ENCODE results near the gene DNAJC5G.
"Not testable (repeated sequence)": the region's sequence is repeated elsewhere in the genome, so short reads cannot be mapped to it uniquely, and the experiment has no call there.

The DNAJC5G gene

DNA sequence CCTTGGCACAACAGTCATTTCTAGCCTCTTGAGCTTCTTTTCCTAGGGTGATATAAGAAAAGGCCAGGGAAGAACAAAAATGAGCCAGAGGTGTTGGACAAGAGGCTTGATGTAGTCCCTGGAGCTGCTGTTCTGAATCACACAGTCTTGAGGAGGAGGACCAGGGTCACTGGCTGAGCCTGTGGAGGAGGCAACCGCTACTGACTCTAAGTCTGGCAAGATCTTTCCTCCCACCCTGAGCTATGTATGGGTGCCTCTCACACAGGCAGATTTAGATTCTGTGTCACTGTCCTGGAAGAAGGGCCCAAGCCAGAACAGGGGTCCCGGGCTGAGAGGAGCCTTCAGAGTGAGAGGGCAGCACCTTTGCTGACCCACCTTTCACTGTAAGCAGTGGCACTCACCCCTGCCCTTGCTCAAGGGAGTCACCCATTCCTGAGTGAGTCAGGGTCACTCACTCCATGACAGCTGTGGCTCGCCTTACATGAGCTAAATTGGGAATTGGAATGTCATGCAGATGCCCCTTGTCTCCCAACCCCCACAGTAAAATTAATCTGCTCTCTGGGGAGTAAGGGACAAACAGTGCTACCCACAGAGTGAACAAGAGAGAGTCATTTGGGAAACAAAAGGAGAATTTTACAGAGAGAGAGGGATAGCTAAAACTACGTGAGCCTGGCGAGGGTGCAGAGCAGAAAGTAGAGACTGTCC lies 6.8 kb downstream of the DNAJC5G start, which contains the start of gene TRIM54:
TRIM54 (plus strand) TSS at position 575 of the 705 bp plus-strand sequence. CDS start 303 bp downstream, outside the sequence.
- DNase-seq (ENCODE audit: low read depth): no peak

DNA sequence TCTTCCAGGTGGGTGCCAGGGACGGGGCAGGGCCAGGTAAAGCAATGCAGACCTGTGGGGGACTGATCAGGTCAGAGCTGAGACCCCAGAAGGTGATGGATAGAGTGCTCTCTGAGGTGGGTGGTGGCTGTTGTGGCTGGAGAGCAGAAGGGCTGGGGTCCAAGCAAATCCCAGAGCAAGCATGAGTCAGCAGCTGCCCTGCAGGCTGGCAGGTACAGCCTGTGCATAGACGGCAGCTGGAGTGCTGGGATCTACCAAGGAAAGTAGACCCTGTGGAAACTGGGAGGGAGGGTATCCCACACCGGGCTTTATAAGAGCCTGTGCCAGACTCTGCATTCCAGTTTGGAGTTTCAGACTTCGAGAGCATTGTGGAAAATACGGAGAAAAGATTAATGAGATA lies 7.7 kb downstream of the DNAJC5G start:
- DNase-seq (ENCODE audit: low read depth): no peak

DNA sequence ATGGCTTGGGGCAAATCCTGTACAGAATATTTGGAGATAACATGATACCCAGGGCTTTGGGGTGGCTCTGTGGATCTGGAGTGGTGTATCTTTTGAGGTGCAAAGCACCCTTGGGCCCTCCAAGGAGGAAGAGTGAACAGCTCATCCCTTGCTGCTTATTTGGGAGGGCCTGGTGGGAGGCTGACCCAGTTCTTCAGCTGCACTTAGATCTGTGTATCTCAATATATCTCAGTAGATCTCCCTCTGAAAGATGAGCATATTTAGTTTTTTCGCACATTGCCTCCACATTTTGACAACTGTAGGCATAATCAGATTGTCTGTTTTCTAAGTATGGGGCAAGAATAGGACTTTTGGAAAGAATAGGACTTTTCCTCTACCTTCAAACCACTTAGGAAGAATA lies 9.8 kb downstream of the DNAJC5G start:
- DNase-seq (ENCODE audit: low read depth): no peak

DNA sequence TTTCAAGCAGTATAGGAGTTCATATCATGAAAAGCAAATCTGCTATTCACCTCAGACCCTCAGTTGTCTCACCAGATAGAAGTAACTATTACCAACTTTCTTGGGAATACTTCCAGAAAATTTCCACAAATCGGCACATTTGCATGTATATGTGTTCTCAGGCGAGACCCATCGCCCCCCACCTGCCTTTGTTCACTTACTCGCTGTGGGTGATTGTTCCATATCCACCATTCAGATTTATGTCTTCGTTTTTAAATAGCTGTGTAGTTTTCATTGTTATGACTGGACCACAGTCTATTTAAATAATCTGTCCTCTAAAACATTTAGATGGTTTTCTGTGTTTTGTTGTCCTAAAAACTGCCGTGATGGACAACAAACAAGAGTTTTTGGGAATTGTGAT lies 10.2 kb downstream of the DNAJC5G start:
- DNase-seq (ENCODE audit: low read depth): no peak

DNA sequence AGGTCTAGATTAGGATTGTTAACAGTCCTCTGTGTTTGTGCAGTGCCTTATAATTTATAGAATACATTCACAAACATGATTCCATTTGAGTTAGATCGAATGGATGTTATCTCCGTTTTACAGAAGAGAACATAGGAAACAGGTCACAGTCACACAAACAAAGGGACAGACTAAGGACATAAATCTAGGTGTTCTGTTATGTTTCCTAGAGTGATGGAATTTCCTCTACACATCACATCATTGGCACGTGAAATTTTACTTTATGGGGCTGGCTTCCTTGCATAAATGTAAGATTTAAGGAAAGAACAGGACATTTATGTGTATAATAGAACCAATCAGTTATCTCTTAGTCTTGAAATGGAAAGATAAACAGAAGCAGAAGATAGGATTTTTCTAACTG lies 13.4 kb downstream of the DNAJC5G start:
- DNase-seq (ENCODE audit: low read depth): no peak

- DNase-seq (ENCODE audit: low read depth): no peak
Observed at GRCh38 chr2:27290549-27290948, 15.3 kb downstream of the DNAJC5G start.

GRCh38 chr2:27291865-27292264 lies 16.6 kb downstream of the DNAJC5G start:
- DNase-seq (ENCODE audit: low read depth): no peak

DNA sequence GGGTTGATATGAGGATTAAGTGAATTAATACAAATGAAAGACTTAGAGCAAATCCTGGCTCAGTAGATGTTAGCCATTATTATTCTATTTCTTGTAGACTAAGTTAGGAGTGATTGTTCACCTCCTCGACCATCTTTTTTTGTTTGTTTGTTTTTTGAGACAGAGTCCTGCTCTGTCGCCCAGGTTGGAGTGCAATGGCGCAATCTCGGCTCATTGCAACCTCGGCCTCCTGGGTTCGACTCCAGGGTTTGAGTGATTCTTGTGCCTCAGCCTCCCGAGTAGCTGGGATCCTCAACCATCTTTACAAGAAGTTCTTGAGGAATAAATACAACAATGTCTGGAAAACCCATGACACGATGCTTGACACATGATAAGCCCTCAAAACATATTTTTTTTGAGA lies 19.7 kb downstream of the DNAJC5G start:
- no peak for DNase-seq (ENCODE audit: low read depth)

DNA sequence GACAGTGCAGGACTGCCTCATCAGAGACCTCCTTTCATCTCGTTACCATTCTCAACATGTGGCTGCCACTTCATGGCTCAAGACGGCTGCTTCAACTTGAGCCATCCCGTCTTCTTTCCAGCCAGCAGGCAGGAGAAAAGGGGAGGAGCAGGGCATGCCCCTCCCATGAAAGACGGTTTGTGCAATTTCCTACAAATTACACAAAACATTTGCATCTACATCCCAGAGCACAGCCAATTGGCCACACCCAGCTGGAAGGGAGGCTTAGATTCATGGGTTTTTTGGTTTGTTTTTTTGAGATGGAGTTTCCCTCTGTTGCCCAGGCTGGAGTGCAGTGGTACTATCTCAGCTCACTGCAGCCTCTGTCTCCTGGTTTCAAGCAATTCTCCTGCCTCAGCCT lies 21.2 kb downstream of the DNAJC5G start:
- DNase-seq (ENCODE audit: low read depth): no peak

GRCh38 chr2:27297195-27297594 lies 22.0 kb downstream of the DNAJC5G start:
- no peak for DNase-seq (ENCODE audit: low read depth)

GRCh38 chr2:27298391-27299080 lies 23.3 kb downstream of the DNAJC5G start:
- no peak for DNase-seq (ENCODE audit: low read depth)

DNA sequence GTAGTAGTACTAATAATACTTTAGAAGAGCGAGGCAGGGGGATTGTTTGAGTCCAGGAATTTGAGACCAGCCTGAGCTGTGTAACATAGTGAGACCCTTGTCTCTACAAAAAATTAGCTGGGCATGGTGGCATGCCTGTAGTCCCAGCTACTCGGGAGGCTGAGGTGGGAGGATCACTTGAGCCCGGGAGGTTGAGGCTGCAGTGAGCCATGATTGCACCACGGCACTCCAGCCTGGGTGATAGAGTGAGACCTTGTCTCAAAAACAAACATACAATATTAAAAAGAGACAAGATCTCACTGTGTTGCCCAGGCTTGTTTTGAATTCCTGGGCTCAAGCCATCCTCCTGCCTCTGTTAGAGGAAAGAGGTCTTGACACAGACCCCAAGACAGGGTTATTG lies 25.4 kb downstream of the DNAJC5G start:
- DNase-seq (ENCODE audit: low read depth): not testable (repeated sequence)

DNA sequence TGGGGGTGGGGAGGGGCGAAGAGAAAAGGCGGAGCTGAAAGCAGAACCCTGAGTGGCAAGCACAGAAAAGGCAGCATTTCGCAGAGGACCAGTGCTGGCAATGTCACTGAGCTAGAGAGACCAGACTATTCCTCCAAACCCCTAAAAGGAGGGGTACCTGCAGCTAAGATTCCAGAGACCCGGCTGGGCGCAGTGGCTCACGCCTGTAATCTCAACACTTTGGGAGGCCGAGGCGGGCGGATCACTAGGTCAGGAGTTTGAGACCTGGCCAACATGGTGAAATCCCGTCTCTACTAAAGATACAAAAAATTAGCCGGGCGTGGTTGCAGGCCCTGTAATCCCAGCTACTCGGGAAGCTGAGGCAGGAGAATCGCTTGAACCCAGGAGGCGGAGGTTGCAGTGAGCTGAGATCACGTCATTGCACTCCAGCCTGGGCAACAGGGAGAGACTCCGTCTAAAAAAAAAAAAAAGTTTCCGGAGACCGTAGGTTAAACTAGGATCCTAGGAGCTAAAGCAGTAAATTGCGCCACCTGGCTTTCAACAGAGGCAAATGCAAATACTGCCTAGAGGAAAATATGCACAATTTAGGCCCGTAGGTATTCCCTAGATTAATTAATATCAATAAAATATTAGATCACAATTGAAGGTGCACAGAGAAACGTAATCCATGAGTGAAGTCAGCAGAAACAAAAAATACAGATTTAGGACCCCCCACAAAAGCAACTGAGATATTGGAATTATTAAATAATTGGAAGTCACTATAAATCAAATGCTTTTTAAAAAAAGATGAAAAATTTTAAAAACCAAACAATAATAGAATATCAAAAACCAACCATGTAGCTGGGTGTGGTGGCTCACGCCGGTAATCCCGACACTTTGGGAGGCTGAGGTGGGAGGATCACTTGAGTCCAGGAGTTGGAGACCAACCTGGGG lies 28.1 kb downstream of the DNAJC5G start:
- no peak for DNase-seq (ENCODE audit: low read depth)

DNA sequence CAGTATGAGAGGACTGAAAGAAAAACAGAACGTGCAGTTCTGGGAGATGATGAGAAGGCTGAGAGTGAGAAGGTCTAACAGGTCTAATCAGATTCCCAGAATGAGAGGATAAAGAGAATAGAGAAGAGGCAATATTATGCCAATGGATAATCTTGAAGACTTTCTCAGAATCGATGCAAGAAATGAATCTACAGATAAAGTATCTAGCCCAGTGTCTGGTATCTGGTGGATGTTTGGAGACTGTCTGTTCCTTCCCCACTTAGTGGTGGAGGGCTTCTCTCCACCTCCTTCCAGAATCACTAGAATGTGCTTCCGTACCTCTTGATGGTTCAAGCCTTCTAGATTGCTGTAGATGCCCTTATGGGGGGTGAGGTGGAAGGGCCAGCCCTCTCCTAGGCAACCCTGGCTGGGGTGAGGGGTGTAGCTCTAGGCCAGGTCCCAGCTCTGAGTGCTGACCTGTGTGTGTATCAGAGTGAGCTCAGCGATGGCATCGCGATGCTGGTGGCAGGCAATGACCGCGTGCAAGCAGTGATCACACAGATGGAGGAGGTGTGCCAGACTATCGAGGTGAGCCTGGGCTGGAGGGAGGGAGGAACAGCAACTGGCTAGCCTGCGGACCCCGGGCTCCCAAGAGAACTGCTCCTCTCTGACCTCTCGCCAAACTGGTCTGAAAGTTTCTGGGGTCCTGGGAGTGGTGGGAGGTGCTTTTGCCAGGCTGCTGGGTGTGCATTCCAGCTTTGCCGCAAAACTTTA lies 29.4 kb downstream of the DNAJC5G start:
- no peak for DNase-seq (ENCODE audit: low read depth)

GRCh38 chr2:27305516-27305915 lies 30.3 kb downstream of the DNAJC5G start:
- no peak for DNase-seq (ENCODE audit: low read depth)

DNA sequence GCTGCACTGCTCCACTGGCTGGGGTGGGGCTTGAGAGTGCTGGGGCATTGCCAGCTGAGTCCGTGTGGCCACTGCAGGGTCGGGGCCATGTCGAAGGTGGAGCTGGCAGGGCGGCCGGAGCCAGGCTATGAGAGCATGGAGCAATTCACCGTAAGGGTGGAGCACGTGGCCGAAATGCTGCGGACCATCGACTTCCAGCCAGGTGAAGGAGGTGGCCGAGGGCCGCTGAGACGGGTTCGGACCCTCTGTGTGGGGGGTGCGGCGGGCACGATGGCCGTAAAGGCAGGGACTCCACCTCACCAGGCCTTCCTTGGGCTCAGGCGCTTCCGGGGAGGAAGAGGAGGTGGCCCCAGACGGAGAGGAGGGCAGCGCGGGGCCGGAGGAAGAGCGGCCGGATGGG lies 30.9 kb downstream of the DNAJC5G start:
- no peak for DNase-seq (ENCODE audit: low read depth)

GRCh38 chr2:27306573-27307286 lies 31.5 kb downstream of the DNAJC5G start:
- peak; percentile 17 for DNase-seq (ENCODE audit: low read depth)

DNA sequence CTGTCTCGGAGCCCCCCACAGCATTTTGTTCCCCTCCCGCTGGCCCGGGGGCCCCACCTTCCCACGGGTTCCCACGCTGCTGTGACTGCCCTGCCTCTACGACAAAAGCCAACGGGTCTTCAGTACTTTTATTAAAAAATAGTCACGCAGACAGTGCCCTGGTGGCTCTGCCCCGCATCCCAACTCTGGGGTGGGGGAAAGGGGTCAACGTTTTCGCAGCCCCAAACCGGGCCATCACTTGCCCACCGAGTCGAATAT lies 32.0 kb downstream of the DNAJC5G start:
- no peak for DNase-seq (ENCODE audit: low read depth)

GRCh38 chr2:27307545-27308358 lies 32.5 kb downstream of the DNAJC5G start:
- no peak for DNase-seq (ENCODE audit: low read depth)

DNA sequence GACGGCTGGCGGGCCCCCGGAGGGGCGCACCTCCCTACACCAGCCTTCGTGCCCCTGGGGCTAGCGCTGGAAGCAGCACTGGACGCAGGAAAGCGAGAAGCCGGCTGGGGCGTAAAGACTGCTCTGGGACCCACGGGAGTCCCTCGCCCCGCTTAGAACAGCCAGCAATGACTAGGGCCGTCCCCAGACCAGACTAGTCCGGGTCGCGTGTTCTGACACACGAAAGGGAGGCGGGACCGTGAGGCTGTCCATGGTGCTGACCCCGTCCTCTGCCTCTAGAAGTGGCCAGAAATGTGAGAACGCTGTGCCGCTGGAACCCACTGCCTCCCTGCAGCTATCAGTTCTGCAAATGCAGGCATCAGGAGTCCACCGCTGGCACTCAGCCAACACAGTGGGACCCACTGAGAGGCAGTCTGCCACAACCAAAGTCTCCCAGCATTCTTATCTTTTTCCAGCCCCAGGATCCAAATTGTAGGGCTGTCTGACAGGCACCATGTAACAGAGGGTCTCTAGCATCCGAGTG lies 33.2 kb downstream of the DNAJC5G start, which contains the start of gene UCN:
UCN (minus strand) TSS at position 87 of the 523 bp plus-strand sequence. CDS start 550 bp downstream, outside the sequence.
- no peak for DNase-seq (ENCODE audit: low read depth)

Data from activated gamma-delta T cell treated with anti-CD3 and anti-CD28 coated beads, Interleukin-2, amount 50 U/mL, for 16 hours (primary cell).